HEK293T (cell line): ENCODE data around the gene MT1M.
"Not testable (repeated sequence)": the region's sequence is repeated elsewhere in the genome, so short reads cannot be mapped to it uniquely, and the experiment has no call there.

Experiments used
- CTCF ChIA-PET: fragments of 350-600 bp; formaldehyde crosslinking; extraction: SDS; loops from one replicate; lab custom pipeline; 2021; ENCODE audit warnings: antibody characterized with exemption, inconsistent platforms; lab: Yijun Ruan, JAX
- POLR2A ChIA-PET: fragments of 350-600 bp; formaldehyde crosslinking; extraction: SDS; loops from one replicate; lab custom pipeline; 2020; ENCODE audit warnings: antibody characterized with exemption, inconsistent platforms; lab: Yijun Ruan, JAX
- DNase-seq: peaks from one replicate; pipeline ENCODE4 v3.0.0; 2012; ENCODE audit warnings: mixed read lengths; ENCODE audit errors: extremely low spot score
- ARNT ChIP-seq: fragments of 450-650 bp; IDR thresholded peaks from 2 replicates; pipeline ENCODE4 v1.6.1; 2017; ENCODE audit warnings: mild to moderate bottlenecking
- BHLHE40 ChIP-seq: fragments of 450-650 bp; IDR thresholded peaks from 2 replicates; pipeline ENCODE4 v1.6.1; 2016; ENCODE audit warnings: mild to moderate bottlenecking, moderate library complexity, borderline replicate concordance
- CTBP1 ChIP-seq: fragments of 450-650 bp; IDR thresholded peaks from 2 replicates; pipeline ENCODE4 v1.6.1; 2016; ENCODE audit warnings: borderline replicate concordance
- ELF4 ChIP-seq: fragments of 450-650 bp; IDR thresholded peaks from 2 replicates; pipeline ENCODE4 v1.6.1; 2017; ENCODE audit warnings: antibody characterized with exemption
- FOXA1 ChIP-seq: fragments of 450-650 bp; IDR thresholded peaks from 2 replicates; pipeline ENCODE4 v1.6.1; 2016; ENCODE audit warnings: mild to moderate bottlenecking
- FOXK2 ChIP-seq: fragments of 450-650 bp; IDR thresholded peaks from 2 replicates; pipeline ENCODE4 v1.6.1; 2016; ENCODE audit warnings: mild to moderate bottlenecking
- FOXM1 ChIP-seq: fragments of 450-650 bp; IDR thresholded peaks from 2 replicates; pipeline ENCODE4 v1.6.1; 2017; ENCODE audit warnings: mild to moderate bottlenecking, borderline replicate concordance
- HDGF ChIP-seq: fragments of 450-650 bp; IDR thresholded peaks from 2 replicates; pipeline ENCODE4 v1.6.1; 2017; ENCODE audit warnings: antibody characterized with exemption, borderline replicate concordance
- L3MBTL2 ChIP-seq: fragments of 450-650 bp; conservative IDR thresholded peaks from 2 replicates; pipeline ENCODE4 v1.6.1; 2016; ENCODE audit warnings: mild to moderate bottlenecking
- LEF1 ChIP-seq: fragments of 450-650 bp; IDR thresholded peaks from 2 replicates; pipeline ENCODE4 v1.6.1; 2017; ENCODE audit warnings: mild to moderate bottlenecking, borderline replicate concordance
- NFRKB ChIP-seq: fragments of 450-650 bp; IDR thresholded peaks from 2 replicates; pipeline ENCODE4 v1.6.1; 2016; ENCODE audit warnings: mild to moderate bottlenecking, moderate library complexity
- PKNOX1 ChIP-seq: fragments of 450-650 bp; IDR thresholded peaks from 2 replicates; pipeline ENCODE4 v1.6.1; 2016
- SP1 ChIP-seq: fragments of 450-650 bp; IDR thresholded peaks from 2 replicates; pipeline ENCODE4 v1.6.1; 2017
- SUZ12 ChIP-seq: fragments of 450-650 bp; IDR thresholded peaks from 2 replicates; pipeline ENCODE4 v1.6.1; 2016; ENCODE audit warnings: mild to moderate bottlenecking
- TARDBP ChIP-seq: fragments of 450-650 bp; IDR thresholded peaks from 2 replicates; pipeline ENCODE4 v1.6.1; 2016
- ZNF384 ChIP-seq: fragments of 450-650 bp; IDR thresholded peaks from 2 replicates; pipeline ENCODE4 v1.6.1; 2016

MT1M gene

DNA sequence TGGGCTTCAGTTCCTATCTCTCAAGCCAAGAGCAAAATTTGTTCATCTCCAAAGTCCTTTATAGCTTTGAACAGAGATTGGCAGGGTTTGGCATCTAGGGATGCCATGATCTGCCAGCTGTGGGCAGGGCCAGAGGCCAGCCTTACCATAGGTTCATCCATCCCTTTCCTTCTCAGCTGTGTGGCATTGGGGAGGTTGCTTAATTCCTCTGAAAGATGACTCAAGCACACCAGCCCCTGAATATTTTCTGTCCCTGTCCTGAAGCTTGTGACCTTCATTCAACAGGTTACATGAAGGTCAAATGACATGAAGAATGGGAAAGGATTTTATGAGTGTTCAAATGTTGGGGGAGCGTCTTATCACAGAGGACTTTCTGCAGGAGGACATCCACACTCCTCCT, 32.0 kb downstream of the MT1M start:
- DNase-seq = no peak
- CTCF ChIA-PET = no interaction called here
- POLR2A ChIA-PET = no interaction called here
- TF ChIP-seq NFRKB (no peak), ELF4 (no peak), BHLHE40 (no peak), SUZ12 (no peak), L3MBTL2 (no peak), CTBP1 (no peak), PKNOX1 (no peak), FOXM1 (no peak), ZNF384 (no peak), TARDBP (no peak)

DNA sequence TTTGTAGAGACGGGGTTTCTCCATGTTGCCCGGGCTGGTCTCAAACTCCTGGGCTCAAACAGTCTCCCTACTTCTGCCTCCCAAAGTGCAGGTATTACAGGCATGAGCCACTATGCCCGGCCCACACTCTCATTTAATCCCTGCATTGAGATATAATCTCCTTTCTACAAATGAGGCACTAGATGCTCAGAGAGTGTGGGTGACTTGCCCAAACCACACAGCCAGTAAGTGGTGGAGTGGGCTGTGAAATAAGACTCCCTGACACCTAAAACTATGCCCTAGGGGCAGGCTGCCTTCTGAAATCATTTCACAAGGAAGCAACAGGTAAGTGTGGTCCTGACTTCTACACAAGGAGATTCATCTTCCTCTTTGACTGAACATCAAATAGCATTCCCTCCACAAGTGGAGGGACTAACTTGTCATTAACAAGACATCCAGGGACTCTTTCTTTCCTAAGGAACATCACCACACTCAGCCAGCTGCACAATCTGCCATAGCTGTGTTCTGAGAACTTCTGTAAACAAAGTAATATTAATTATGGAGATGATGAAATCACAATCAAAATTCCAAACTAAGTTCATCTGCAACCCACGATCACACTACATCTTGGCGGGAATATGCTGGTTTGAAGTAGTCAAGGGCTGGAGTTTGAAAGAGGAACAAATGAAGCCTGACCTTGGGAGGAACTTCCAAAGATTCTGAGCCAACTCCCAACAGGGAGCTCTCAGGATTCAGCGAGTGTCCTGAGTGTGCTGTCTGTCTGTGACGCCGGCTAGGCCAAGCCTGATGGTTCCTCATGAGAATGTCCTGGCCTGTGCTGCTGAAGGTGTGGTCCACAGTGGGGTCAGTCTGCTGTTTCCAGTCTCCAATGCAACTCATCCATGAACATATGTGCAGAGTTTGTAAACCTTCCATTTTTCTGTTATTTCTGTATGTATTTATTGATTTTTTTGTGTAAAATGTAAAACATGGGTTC, 33.1 kb downstream of the MT1M start:
- DNase-seq, POLR2A ChIA-PET, CTCF ChIA-PET: not testable (repeated sequence)

DNA sequence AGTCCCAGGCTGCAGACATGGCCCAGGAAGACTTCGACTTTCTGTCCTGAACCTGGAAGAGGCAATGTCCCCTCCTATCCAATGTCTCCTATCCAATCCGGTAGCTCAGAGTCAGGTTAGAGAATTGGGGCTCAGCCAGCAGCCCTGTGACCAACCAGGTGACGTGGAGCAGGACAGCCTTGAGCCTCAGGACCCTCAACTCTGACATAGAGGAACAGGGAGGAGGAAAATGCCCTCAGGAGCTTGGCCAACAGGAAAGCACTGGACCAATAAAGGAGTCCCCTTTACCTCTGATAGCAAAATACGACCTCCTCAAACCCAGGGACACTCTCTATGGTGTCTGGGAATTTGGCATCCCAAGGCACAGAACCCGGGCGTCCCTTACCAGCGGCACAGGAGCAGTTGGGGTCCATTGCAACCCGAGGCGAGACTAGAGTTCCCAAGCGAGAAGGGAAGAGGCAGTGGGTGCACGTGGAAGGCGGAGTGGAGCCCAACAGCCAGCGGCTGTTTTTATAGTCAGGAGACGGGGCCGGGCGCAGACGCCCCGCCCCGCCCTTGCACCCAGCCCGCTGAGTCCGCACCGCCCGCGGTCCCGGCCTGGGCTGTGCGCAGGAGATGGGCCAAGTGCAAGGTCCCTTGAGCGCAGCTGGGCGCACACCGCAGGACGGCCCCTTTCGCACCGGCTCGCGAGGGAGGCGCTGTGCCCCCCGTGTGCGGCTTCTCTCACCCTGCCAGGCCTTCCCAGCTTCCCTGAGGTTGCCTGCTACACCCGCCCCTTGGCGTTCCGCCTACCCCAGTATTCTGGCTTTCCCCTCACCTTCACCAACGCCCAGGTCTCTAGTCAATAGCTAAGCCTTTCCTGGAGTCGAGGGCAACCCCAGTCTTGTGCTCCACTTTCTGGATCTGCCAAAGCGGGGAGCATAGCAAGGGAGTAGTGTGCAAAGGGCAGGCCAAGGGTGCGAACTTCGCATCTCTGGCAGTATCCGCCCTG, 35.4 kb downstream of the MT1M start, which contains the start of gene MT1G:
Gene MT1G (minus strand): TSS at position 485 of the 991 bp plus-strand sequence. CDS start 72 bp downstream, at position 413.
- TF ChIP-seq ELF4 (no peak), PKNOX1 (no peak), TARDBP (no peak), SP1 (no peak), SUZ12 (no peak), BHLHE40 (no peak), NFRKB (no peak), LEF1 (no peak), L3MBTL2 (no peak), ARNT (no peak), FOXK2 (no peak)
- POLR2A ChIA-PET = interaction anchor here (0.5 kb wide), 1 partner anchor 14 kb away, joined by 3 read pairs; no protein-coding TSS in a partner anchor
- CTCF ChIA-PET = no interaction called here

GRCh38 chr16:56669005-56669839, 36.8 kb downstream of the MT1M start, which contains the start of gene MT1H:
Gene MT1H, plus strand, starts transcription at chr16:56669814. Its CDS starts 71 bp downstream, at chr16:56669885.
- TF ChIP-seq BHLHE40 (no peak), L3MBTL2 (no peak)
- ChIA-PET CTCF (no interaction called here), POLR2A (no interaction called here)
- DNase-seq = no peak

More for the DNA sequence above, 35.4 kb downstream of the MT1M start, which contains the start of gene MT1G:
- DNase-seq = no peak

DNA sequence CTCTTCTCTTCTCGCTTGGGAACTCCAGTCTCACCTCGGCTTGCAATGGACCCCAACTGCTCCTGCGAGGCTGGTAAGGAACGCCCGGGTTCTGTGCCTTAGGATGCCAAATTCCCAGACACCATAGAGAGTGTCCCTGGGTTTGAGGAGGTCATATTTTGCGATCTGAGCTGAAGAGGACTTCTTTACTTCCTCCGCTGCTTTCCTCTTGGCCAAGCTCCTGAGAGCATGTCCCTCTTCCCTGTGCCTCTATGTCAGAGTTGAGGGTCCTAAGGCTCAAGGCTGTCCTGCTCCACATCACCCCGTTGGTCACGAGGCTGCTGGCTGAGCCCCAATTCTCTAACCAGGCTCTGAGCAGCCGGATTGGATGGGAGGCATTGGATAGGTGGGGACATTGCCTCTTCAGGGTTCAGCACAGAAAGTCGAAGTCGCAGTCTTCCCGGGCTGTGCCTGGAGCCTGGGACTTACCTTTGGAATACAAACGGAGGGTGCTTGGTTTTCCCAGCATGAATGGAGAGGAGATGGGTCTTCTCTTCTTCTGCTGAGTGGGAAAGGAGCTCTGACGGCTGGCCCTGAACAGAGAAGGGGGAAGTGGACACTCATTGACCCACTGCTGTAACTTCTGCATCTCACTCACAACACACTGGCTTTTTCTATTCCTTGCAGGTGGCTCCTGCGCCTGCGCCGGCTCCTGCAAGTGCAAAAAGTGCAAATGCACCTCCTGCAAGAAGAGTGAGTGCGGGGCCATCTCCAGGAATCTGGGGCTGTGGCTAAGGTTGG, 37.6 kb downstream of the MT1M start:
- DNase-seq = no peak
- POLR2A ChIA-PET = no interaction called here
- no peak for TF ChIP-seq BHLHE40
- TF ChIP-seq ELF4 = no peak
- no peak for TF ChIP-seq PKNOX1
- no peak for TF ChIP-seq FOXK2
- no peak for TF ChIP-seq SUZ12
- no peak for TF ChIP-seq NFRKB
- TF ChIP-seq LEF1 = no peak
- TF ChIP-seq FOXA1 = no peak
- TF ChIP-seq HDGF = no peak
- no peak for TF ChIP-seq ZNF384
- TF ChIP-seq TARDBP = no peak
- TF ChIP-seq FOXM1 = no peak
- TF ChIP-seq SP1 = no peak
- TF ChIP-seq CTBP1 = no peak
- CTCF ChIA-PET = no interaction called here
